Transverse colon (tissue), 3 donors: Measurements from ENCODE around the gene EPB42.
"Not testable (repeated sequence)": the region's sequence is repeated elsewhere in the genome, so short reads cannot be mapped to it uniquely, and the experiment has no call there.

Source experiments
- POLR2A ChIP-seq: fragments of 450-650 bp; IDR thresholded peaks from one replicate; pipeline ENCODE4 v1.6.1; 2016; ENCODE audit warnings: antibody characterized with exemption, mild to moderate bottlenecking, moderate library complexity
- TF ChIP-seq, protein P1 (sequence below), 5 experiments: fragments of 200-600 bp in 3 of 5; fragments of 450-650 bp in 2 of 5; sonication (generic) in 3 of 5; IDR thresholded peaks; 1 replicate in 2 of 5; 2 replicates in 3 of 5; pipeline ENCODE4 v1.5.1; 2016 to 2017; ENCODE audit warnings: antibody characterized with exemption in 5 of 5, inconsistent platforms in 3 of 5, mild to moderate bottlenecking in 2 of 5, moderate library complexity in 1 of 5

- TF ChIP-seq, protein P1, sequence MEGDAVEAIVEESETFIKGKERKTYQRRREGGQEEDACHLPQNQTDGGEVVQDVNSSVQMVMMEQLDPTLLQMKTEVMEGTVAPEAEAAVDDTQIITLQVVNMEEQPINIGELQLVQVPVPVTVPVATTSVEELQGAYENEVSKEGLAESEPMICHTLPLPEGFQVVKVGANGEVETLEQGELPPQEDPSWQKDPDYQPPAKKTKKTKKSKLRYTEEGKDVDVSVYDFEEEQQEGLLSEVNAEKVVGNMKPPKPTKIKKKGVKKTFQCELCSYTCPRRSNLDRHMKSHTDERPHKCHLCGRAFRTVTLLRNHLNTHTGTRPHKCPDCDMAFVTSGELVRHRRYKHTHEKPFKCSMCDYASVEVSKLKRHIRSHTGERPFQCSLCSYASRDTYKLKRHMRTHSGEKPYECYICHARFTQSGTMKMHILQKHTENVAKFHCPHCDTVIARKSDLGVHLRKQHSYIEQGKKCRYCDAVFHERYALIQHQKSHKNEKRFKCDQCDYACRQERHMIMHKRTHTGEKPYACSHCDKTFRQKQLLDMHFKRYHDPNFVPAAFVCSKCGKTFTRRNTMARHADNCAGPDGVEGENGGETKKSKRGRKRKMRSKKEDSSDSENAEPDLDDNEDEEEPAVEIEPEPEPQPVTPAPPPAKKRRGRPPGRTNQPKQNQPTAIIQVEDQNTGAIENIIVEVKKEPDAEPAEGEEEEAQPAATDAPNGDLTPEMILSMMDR (IDR thresholded peaks at IDR 0.05), result not testable (repeated sequence)
- TF ChIP-seq POLR2A, result not testable (repeated sequence)
Measured at GRCh38 chr15:43225950-43226255, 5.1 kb upstream of the EPB42 start.
